ENCODE measurements around the gene ASTN2.

DNA sequence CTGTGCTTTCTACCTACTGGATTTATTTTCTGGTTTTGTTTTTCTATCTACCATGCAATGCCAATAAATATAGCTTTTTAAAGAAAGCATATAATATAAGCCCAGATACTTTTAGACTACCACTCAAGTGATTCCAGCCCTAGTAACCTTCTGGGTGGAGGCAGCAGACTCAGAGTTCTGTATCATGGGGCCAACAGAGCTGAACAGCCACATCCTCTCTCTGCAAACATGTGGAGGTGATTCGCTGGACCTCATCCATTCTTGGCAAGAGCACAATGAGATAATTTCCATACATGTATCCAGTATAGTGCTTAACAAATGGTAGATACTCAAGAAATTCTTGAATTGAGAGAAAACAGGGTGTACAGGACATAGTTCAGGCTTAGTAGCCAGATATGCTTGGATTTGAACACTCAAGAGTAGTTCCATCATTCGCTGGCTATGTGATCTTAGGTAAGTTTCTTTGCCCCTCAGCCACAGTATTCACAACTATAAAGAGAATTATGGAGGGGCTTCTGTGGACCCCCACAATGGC is 124.5 kb downstream of the ASTN2 start:
- TF ChIP-seq POLR2AphosphoS5 (IDR thresholded peaks at IDR 0.05) = no peak
- no peak for TF ChIP-seq POLR2A (IDR thresholded peaks at IDR 0.05)
- TF ChIP-seq CTCF (IDR thresholded peaks at IDR 0.05 in 8 of 11, conservative IDR thresholded peaks at IDR 0.05 in 3 of 11) = no peak

Measured in spleen (tissue), 7 donors.